Islet of Langerhans (tissue), 1 donor: ENCODE measurements around the gene MRPL24.

Source experiments
- FAIRE-seq: peaks from one replicate; lab custom pipeline; 2011; peaks lifted over from hg19 to GRCh38; lab: Jason Lieb, UNC

MRPL24 gene

DNA sequence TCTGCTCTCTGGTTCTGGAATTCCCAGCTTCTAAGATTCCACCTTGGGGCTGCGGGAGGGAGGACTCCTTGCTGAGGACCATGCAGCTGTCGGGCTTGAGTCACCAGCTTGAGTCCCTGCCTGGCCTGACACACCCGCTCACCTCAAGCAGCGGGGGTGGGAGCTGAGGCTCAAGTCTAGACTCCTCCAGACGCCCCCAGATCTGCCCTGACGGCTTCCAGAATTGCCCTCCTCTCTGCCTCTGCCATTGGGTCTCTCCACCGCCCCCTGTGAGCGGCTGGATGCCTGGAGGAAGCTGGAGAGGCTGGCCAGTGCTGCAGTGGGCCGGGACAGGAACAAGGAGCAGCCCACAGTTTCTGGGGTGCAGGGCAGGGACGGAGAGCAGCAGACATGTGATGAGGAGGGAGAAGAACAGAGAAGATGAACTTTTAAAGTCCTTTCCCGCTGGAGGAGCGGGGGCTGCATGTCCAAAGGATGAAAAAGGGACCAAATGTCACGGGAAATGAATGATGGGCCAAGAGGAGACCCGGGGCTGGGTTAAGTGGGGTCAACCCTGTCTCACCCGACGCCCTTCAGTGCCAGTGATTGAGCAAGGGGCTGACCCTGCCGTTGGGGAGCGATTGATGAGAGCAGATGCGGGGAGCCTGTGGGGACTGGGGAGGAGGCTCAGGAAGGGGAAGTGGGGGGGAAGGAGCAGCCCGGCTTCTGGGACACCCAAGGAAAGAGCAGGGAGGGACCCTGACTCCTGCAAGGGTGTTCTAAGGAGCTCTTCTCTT, 49.0 kb downstream of the MRPL24 start:
- FAIRE-seq: no peak

DNA sequence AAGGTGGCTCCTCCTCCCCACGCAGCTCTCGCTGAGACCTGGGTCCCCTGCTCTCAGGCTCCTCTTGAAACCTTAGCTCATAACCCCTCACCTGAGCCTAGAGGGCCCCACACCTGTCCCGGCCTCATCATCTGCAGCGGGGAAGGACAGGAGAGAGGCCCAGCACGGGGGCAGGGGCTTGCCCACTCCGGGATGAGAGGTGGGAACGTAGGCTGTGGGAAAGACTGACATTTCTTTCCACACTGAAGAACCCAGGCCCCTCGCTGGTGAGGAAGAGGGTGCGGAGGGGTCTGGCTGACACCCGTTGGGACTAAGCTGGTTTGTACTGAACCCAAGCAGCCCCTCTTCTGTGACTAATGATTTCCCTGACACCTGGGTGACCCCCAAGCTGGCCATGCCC, 49.7 kb downstream of the MRPL24 start:
- FAIRE-seq: no peak

DNA sequence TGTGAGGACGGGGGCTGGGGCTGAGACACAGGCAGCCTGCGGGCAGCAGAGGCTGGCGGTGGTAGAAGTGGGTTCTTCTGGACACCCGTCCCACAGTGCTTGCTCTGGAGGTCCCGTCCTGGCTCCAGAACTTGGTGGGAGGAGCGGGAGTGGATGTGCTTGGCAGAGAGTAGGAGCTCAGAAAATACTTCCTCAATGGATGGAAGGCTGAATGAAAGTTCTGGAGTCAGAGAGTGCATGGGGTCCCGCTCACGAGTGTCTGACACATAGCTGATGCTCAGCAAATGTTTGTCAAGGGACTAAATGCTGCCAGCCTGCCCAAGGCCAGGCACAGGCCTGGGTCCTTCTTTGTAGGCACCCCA, 50.2 kb downstream of the MRPL24 start:
- FAIRE-seq: no peak

DNA sequence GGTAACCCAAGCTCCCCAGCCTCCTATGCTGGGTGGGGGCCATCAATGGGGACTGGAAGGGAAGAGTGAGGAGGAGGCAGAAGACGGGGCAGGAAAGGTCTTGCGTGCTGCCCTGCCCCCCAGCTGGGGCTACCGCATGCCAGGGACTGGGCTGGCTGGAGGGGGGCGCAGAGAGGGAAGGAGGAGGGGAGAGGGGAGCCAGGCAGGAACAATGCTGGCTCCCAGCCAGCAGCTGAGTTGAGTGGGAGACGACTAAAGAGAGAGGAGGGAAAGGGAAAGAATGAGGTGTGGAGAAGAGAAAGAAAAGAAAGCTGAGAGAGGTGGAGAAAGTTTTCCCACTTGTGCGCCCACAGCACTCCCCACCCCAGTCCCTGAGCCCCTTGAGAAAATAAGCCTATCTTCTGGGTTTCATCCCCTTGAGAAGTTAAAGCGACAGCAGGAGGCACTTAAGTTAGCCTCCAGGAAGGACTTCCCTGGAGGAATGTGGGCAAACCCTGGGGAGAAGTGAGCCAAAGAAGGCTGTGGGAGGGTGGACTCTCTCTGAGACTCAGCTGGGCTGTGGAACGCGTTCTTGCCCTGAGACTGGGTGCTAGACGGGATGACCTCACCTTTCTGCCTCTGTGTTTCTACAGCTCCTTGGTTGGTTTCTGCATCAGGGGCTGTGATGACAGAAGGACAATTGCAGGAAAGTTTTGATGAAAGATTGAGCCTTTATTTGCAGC, 50.8 kb downstream of the MRPL24 start:
- FAIRE-seq: no peak

DNA sequence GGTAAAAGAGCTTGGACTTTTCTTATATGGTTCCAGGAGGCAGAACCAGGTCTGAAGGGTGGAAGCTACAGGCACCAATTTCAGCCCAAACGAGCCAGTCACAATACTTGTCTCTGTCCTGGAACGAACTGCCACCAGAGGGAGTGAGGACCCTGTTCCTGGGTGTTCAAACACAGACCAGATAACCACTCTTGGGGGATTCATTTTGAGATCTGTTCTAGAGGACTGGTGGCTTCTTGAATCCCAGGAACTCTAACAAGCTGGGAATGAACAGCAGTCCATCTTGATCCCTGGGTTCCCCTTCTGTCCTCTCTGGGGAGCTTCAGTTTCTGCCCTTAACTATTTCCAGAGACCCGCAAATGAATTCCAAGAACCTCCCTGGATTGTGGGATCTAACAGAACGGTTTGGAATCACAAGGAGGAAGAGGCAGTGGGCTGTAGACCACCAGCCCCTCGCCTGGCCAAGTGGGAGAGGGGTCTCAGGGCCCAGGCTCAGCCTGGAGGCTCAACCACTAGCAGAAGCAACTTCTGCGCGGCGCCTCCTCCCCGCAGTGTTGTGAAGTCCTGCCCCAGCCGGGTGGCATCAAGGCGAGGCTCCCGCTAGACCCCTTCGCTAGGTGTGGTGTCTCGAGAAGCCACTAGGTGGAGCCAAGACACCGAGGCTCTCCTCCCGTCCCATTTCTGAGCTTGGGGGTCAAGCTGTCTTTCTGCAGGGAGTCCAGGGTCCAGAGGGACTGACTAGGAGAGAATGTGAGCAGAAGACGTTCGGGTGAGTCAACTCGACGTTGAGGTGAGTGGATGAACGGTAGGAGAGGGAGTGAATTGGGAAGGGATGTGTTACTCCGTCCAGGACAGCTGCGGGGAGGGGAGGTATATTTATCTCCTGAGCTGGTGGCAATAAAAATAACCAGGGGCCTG, 51.6 kb downstream of the MRPL24 start:
- no peak for FAIRE-seq
